T-helper 1 cell treated with Interleukin-12 subunit alpha and Interleukin-12 subunit beta and Interleukin-4 antibody, amounts not matched to agents 30 μg/mL and 1 μg/mL, for 36 hours (primary cell): ENCODE measurements around the gene MAP3K8.

Source experiments
- H3K27ac Mint-ChIP-seq: one replicate; pipeline ENCODE4 v1.8.0; 2021; ENCODE audit warnings: mild to moderate bottlenecking, mixed read lengths
- H3K27me3 Mint-ChIP-seq: one replicate; pipeline ENCODE4 v1.8.0; 2021; ENCODE audit warnings: low read depth, mixed read lengths
- H3K36me3 Mint-ChIP-seq: one replicate; pipeline ENCODE4 v1.8.0; 2021; ENCODE audit warnings: low read depth, mixed read lengths
- H3K4me1 Mint-ChIP-seq: one replicate; pipeline ENCODE4 v1.8.0; 2021; ENCODE audit warnings: low read depth, mixed read lengths
- H3K4me3 Mint-ChIP-seq: one replicate; pipeline ENCODE4 v1.8.0; 2021; ENCODE audit warnings: mild to moderate bottlenecking, moderate library complexity, mixed read lengths
- H3K9me3 Mint-ChIP-seq: one replicate; pipeline ENCODE4 v1.8.0; 2021; ENCODE audit warnings: mixed read lengths

The MAP3K8 gene

DNA sequence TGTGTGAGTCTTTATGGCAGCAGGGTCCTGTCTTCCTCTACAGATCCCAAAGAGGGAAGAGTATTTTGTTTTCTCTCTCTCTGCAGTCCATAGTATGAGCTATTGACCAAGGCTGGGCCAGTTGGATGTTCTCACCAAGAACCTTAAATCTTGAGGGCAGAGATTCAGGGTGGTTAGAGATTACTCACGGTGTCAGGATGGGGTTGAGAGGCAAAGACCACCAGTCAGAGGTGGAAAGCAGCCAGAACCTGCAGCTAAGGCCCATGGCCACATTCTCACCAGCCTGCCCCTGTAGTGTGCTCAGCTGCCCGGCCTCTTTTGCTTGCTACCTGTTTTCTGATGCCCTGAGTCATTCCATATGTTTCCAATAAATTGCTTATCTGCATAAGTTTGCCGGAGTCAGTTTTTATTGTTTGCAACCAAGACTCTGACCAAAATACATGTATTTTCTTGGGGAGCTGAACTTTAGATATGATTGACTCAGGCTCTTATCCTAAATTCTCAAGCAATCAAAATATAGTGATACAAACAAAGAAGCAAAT lies 67.0 kb downstream of the MAP3K8 start:
- peaks cover 6% of the 10 kb centered on the region for H3K36me3 Mint-ChIP-seq
- peaks cover 71% of the 10 kb centered on the region for H3K4me1 Mint-ChIP-seq
- H3K27ac Mint-ChIP-seq: peak overlapping the region; percentile 80
- H3K27me3 Mint-ChIP-seq: no peaks in the 10 kb centered on the region
- peak overlapping the region; percentile 15 for H3K4me3 Mint-ChIP-seq
- H3K9me3 Mint-ChIP-seq: no peaks in the 10 kb centered on the region

- Mint-ChIP-seq H3K4me1 (peaks cover 70% of the 10 kb centered on the region), H3K27ac (peak overlapping the region; percentile 85), H3K9me3 (no peaks in the 10 kb centered on the region), H3K36me3 (peaks cover 6% of the 10 kb centered on the region), H3K27me3 (no peaks in the 10 kb centered on the region), H3K4me3 (peak overlapping the region; percentile 54)
Observed at GRCh38 chr10:30502266-30503060, 68.5 kb downstream of the MAP3K8 start.

DNA sequence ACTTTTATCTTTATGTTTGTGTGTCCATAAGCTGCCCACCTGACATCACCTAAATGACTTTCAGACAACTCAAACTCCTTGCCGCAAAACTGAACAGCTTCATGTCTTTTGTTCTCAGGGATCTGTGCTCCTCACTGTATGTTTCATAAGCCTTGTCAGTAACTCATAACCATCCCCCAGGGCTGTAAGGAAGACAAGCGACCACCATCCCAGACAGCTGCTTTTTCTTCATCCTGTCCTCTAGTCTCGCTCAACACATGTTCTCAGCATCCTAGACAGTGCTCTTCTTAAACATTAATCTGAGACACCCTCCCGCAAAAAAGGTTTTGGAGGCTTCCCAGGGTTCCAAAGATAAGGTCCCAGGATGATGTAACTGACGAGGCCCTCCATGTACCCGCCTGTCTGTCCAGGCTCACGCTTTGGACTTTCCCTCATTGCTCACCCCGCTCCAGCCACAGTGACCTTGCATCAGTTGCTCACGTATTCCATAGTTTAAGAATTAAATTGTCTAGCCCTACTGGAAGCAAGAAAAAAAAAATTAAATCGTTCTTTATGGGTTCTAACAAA lies 69.8 kb downstream of the MAP3K8 start:
- H3K27ac Mint-ChIP-seq: peak overlapping the region; percentile 5
- H3K9me3 Mint-ChIP-seq: no peaks in the 10 kb centered on the region
- H3K36me3 Mint-ChIP-seq: peaks cover 4% of the 10 kb centered on the region
- H3K4me3 Mint-ChIP-seq: no peak overlapping the region
- no peaks in the 10 kb centered on the region for H3K27me3 Mint-ChIP-seq
- H3K4me1 Mint-ChIP-seq: peaks cover 57% of the 10 kb centered on the region

DNA sequence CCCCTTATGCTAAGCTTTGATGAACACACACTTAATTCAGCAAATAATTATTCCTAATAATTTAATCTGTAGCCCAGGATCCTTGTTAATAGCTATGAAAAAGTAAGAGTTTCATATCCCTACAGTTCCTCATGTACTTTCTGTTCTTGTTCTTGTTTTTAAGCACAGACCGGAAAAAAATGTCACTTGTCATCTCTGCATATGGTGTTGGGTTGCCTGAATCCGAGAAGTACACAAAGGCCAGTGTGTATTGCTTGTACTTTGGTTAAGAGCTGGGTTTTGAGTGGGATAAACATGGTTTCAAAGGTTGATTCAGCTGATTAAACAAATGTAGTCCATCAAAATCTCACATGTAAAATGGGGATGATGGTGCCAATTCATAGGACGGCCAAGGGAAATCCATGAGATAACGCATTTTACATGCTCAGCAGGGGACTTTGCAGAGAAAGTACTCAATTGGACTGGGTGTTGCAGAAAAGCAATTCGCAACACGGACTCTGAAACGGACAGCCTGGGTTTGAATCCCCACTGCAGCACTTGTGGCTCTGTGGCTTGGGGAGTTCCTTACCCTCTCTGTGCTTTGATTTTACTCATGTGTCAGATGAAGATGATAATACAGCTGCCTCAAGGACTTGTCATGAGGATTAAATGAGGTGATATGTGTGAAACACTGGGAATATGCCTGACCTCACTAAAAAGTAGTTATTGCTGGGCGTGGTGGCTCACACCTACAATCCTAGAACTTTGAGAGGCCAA lies 71.7 kb downstream of the MAP3K8 start:
- Mint-ChIP-seq H3K27me3 (no peaks in the 10 kb centered on the region), H3K27ac (no peak overlapping the region), H3K36me3 (no peaks in the 10 kb centered on the region), H3K4me1 (peaks cover 54% of the 10 kb centered on the region), H3K9me3 (no peaks in the 10 kb centered on the region), H3K4me3 (no peak overlapping the region)

- Mint-ChIP-seq H3K4me1 (peaks cover 31% of the 10 kb centered on the region), H3K27ac (no peak overlapping the region), H3K27me3 (no peaks in the 10 kb centered on the region), H3K36me3 (peaks cover 3% of the 10 kb centered on the region), H3K4me3 (no peak overlapping the region), H3K9me3 (no peaks in the 10 kb centered on the region)
Observed at GRCh38 chr10:30509508-30509907, 75.5 kb downstream of the MAP3K8 start.

DNA sequence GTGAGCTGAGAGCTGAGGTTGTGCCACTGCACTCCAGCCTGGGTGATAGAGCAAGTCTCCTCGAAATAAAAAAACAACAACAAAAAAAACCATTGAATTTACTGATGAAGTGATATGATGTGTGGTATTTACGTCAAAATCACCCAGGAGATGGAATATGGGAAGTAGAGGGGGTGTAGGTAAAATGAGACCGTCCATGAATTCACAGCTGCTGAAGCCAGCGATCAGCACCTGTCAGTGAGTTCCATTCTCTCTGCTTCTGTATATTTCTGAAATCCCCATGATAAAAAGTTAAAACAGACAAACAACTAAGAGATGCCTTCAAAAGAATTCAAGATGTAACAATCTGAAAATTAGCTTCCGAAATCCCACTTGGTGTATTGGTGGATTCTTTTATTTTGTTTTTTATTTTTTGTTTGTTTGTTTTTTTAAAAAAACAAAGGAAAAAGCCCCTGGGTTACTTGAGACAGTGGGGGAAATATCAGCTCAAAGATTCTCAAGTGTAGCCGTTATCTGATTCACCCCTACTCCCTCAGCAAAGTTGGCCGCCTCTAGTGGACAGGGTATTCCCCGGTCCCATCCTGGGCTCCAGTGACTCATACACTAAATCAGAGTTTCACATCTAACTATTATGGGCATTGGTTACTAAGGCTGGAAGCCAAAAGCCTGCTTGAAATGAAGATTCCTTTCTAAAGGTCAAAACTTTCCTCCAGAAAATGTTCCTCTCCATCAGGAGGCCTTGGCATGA lies 76.4 kb downstream of the MAP3K8 start:
- no peaks in the 10 kb centered on the region for H3K27me3 Mint-ChIP-seq
- H3K27ac Mint-ChIP-seq: no peak overlapping the region
- H3K9me3 Mint-ChIP-seq: no peaks in the 10 kb centered on the region
- peaks cover 31% of the 10 kb centered on the region for H3K4me1 Mint-ChIP-seq
- no peak overlapping the region for H3K4me3 Mint-ChIP-seq
- peaks cover 3% of the 10 kb centered on the region for H3K36me3 Mint-ChIP-seq

- H3K4me1 Mint-ChIP-seq: peaks cover 23% of the 10 kb centered on the region
- H3K27ac Mint-ChIP-seq: no peak overlapping the region
- no peaks in the 10 kb centered on the region for H3K9me3 Mint-ChIP-seq
- no peaks in the 10 kb centered on the region for H3K27me3 Mint-ChIP-seq
- no peak overlapping the region for H3K4me3 Mint-ChIP-seq
- peaks cover 3% of the 10 kb centered on the region for H3K36me3 Mint-ChIP-seq
Observed at GRCh38 chr10:30510932-30511700, 77.1 kb downstream of the MAP3K8 start.
